ENCODE data around the gene GPER1. TPM values are rescaled to one million over a fixed set of nuclear protein-coding genes. Genes with fewer than 3 reads are reported as not detected.
"Not testable (repeated sequence)": the region's sequence is repeated elsewhere in the genome, so short reads cannot be mapped to it uniquely, and the experiment has no call there.

The GPER1 gene
- total and polyA plus RNA-seq, 4 donors: 2.9 to 23.1 (median 7.4) TPM

- Histone ChIP-seq H3K9ac (ENCODE audit: low read depth in 1 of 2, low read length in 2 of 2) (no peak overlapping the region), H3K4me1 (ENCODE audit: control insufficient read depth in 4 of 4, insufficient read depth in 4 of 4, low read length in 3 of 4) (no peaks in the 10 kb centered on the region), H3K9me3 (ENCODE audit: control insufficient read depth in 4 of 4, low read length in 3 of 4) (no peaks in the 10 kb centered on the region), H3K4me3 (ENCODE audit: low read depth in 1 of 3, low read length in 3 of 3) (no peak overlapping the region), H3K27ac (ENCODE audit: low read depth in 1 of 2, low read length in 2 of 2) (no peak overlapping the region), H3K27me3 (ENCODE audit: control insufficient read depth in 4 of 4, insufficient read depth in 4 of 4, low read length in 3 of 4) (no peaks in the 10 kb centered on the region), H3K36me3 (ENCODE audit: control insufficient read depth in 4 of 4, insufficient read depth in 3 of 4, low read depth in 1 of 4, low read length in 3 of 4) (no peaks in the 10 kb centered on the region)
- TF ChIP-seq MAX (IDR thresholded peaks at IDR 0.05) (no peak), JUND (IDR thresholded peaks at IDR 0.05) (no peak), REST (IDR thresholded peaks at IDR 0.05) (no peak), RAD21 (IDR thresholded peaks at IDR 0.05) (no peak), SP1 (IDR thresholded peaks at IDR 0.05) (no peak), FOXA2 (IDR thresholded peaks at IDR 0.05) (no peak), ATF3 (IDR thresholded peaks at IDR 0.05) (no peak), CTCF (IDR thresholded peaks at IDR 0.05; ENCODE audit: low read depth, low read length, missing input control) (no peak), HNF4G (IDR thresholded peaks at IDR 0.05) (no peak), EGR1 (IDR thresholded peaks at IDR 0.05; ENCODE audit: low read depth in 2 of 2) (no peak), HNF4A (conservative IDR thresholded peaks at IDR 0.05) (no peak)
- TF ChIP-seq, protein P1, sequence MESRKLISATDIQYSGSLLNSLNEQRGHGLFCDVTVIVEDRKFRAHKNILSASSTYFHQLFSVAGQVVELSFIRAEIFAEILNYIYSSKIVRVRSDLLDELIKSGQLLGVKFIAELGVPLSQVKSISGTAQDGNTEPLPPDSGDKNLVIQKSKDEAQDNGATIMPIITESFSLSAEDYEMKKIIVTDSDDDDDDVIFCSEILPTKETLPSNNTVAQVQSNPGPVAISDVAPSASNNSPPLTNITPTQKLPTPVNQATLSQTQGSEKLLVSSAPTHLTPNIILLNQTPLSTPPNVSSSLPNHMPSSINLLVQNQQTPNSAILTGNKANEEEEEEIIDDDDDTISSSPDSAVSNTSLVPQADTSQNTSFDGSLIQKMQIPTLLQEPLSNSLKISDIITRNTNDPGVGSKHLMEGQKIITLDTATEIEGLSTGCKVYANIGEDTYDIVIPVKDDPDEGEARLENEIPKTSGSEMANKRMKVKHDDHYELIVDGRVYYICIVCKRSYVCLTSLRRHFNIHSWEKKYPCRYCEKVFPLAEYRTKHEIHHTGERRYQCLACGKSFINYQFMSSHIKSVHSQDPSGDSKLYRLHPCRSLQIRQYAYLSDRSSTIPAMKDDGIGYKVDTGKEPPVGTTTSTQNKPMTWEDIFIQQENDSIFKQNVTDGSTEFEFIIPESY (IDR thresholded peaks at IDR 0.05): no peak
- no peak for DNase-seq (ENCODE audit: low spot score)
- 91% methylated on average over 13 of the region's 13 CpGs for WGBS
Observed at GRCh38 chr7:1114088-1114487, 26.2 kb downstream of the GPER1 start.

- H3K36me3 ChIP-seq (ENCODE audit: control insufficient read depth in 4 of 4, insufficient read depth in 3 of 4, low read depth in 1 of 4, low read length in 3 of 4): no peaks in the 10 kb centered on the region
- H3K4me1 ChIP-seq (ENCODE audit: control insufficient read depth in 4 of 4, insufficient read depth in 4 of 4, low read length in 3 of 4): no peaks in the 10 kb centered on the region
- no peaks in the 10 kb centered on the region for H3K9me3 ChIP-seq (ENCODE audit: control insufficient read depth in 4 of 4, low read length in 3 of 4)
- no peaks in the 10 kb centered on the region for H3K27me3 ChIP-seq (ENCODE audit: control insufficient read depth in 4 of 4, insufficient read depth in 4 of 4, low read length in 3 of 4)
- TF ChIP-seq SP1 (IDR thresholded peaks at IDR 0.05) (no peak), REST (IDR thresholded peaks at IDR 0.05) (no peak), GABPA (IDR thresholded peaks at IDR 0.05 in 1 of 2, conservative IDR thresholded peaks at IDR 0.05 in 1 of 2) (no peak), HNF4G (IDR thresholded peaks at IDR 0.05) (no peak), JUND (IDR thresholded peaks at IDR 0.05) (no peak)
- no peak overlapping the region for H3K9ac ChIP-seq (ENCODE audit: low read depth in 1 of 2, low read length in 2 of 2)
- no peak for DNase-seq (ENCODE audit: low spot score)
- 97% methylated on average over 19 of the region's 19 CpGs for WGBS
- no peak overlapping the region for H3K27ac ChIP-seq (ENCODE audit: low read depth in 1 of 2, low read length in 2 of 2)
- H3K4me3 ChIP-seq (ENCODE audit: low read depth in 1 of 3, low read length in 3 of 3): no peak overlapping the region
Observed at GRCh38 chr7:1114505-1114904, 26.6 kb downstream of the GPER1 start.

DNA sequence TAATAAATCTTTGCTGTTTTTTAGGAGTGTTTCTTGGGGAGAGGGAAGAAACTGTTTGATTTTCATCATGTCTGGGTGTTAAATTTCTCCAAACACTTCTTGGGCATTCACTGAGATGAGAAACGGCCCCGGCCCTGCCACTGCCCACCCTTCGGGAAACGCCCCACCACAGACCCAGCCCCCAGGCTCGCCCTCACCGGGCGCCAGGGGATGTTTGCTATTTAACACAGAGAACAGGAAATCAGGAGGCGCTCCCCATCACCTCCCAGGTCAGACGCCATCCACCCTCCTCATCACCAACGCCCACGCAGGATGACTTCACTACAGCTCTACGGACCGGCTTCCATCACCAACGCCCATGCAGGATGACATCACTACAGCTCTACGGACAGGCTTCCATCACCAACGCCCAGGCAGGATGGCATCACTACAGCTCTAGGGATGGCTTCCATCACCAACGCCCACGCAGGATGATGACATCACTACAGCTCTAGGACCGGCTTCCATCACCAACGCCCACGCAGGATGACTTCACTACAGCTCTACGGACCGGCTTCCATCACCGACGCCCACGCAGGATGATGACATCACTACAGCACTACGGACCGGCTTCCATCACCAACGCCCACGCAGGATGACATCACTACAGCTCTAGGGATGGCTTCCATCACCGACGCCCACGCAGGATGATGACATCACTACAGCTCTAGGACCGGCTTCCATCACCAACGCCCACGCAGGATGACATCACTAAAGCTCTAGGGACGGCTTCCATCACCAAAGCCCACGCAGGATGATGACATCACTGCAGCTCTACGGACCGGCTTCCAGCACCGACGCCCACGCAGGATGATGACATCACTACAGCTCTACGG, 27.5 kb downstream of the GPER1 start:
- H3K4me3 ChIP-seq (ENCODE audit: low read depth in 1 of 3, low read length in 3 of 3); H3K27ac ChIP-seq (ENCODE audit: low read depth in 1 of 2, low read length in 2 of 2); H3K27me3 ChIP-seq (ENCODE audit: control insufficient read depth in 4 of 4, insufficient read depth in 4 of 4, low read length in 3 of 4); DNase-seq (ENCODE audit: low spot score); H3K36me3 ChIP-seq (ENCODE audit: control insufficient read depth in 4 of 4, insufficient read depth in 3 of 4, low read depth in 1 of 4, low read length in 3 of 4); H3K9me3 ChIP-seq (ENCODE audit: control insufficient read depth in 4 of 4, low read length in 3 of 4); H3K9ac ChIP-seq (ENCODE audit: low read depth in 1 of 2, low read length in 2 of 2); H3K4me1 ChIP-seq (ENCODE audit: control insufficient read depth in 4 of 4, insufficient read depth in 4 of 4, low read length in 3 of 4): not testable (repeated sequence)
- WGBS: 97% methylated on average over 44 of the region's 44 CpGs
